H1 (cell line): ENCODE results near the gene KIR3DL3. TPM values are rescaled to one million over a fixed set of nuclear protein-coding genes. Genes with fewer than 3 reads are reported as not detected.
A peak's percentile ranks its signal among the peaks of the same experiment; 100 is the strongest.
"Not testable (repeated sequence)": the region's sequence is repeated elsewhere in the genome, so short reads cannot be mapped to it uniquely, and the experiment has no call there.

Experiments
- CTCF ChIA-PET: fragments of 300-600 bp; sonication (Branson Sonifier 250); formaldehyde crosslinking; loops from one replicate; lab custom pipeline; 2021; ENCODE audit not compliant: partially characterized antibody; lab: Charles Lee
- POLR2A ChIA-PET: fragments of 300-600 bp; sonication (Branson Sonifier 250); formaldehyde crosslinking; loops from one replicate; lab custom pipeline; 2021; ENCODE audit warnings: inconsistent platforms; ENCODE audit not compliant: partially characterized antibody; lab: Charles Lee
- DNase-seq, 2 experiments: peaks; one replicate each; pipeline versions ENCODE4 v3.0.0 to v3.0.0-alpha.2; 2010 to 2022; ENCODE audit warnings: low spot score in 2 of 2, low read depth in 1 of 2, mixed read lengths in 1 of 2
- FAIRE-seq: peaks from 2 replicates; lab custom pipeline; 2011; peaks lifted over from hg19 to GRCh38; lab: Jason Lieb, UNC
- H2AFZ ChIP-seq: 2 replicates; pipeline ENCODE4 v1.8.1; 2012; ENCODE audit warnings: low read length, inconsistent platforms
- H2AK5ac ChIP-seq: 2 replicates; pipeline ENCODE4 v1.6.1; 2013; ENCODE audit warnings: low read depth, low read length
- H2BK120ac ChIP-seq: replicated peaks from 2 replicates; pipeline ENCODE3; 2013; ENCODE audit warnings: low read depth, low read length, inconsistent platforms
- H2BK12ac ChIP-seq: 2 replicates; pipeline ENCODE4 v1.6.1; 2013; ENCODE audit warnings: low read depth, low read length
- H2BK15ac ChIP-seq: 2 replicates; pipeline ENCODE4 v1.6.1; 2013; ENCODE audit warnings: low read length
- H2BK20ac ChIP-seq: 2 replicates; pipeline ENCODE4 v1.6.1; 2013; ENCODE audit warnings: low read length
- H2BK5ac ChIP-seq: 2 replicates; pipeline ENCODE4 v1.6.1; 2013; ENCODE audit warnings: low read depth, low read length
- H3K14ac ChIP-seq: 2 replicates; pipeline ENCODE4 v1.6.1; 2013; ENCODE audit warnings: inconsistent platforms; ENCODE audit not compliant: insufficient read length
- H3K18ac ChIP-seq: 2 replicates; pipeline ENCODE4 v1.6.1; 2013; ENCODE audit warnings: low read length; ENCODE audit errors: extremely low read depth
- H3K23ac ChIP-seq: 2 replicates; pipeline ENCODE4 v1.6.1; 2013; ENCODE audit warnings: inconsistent platforms; ENCODE audit not compliant: insufficient read length
- H3K23me2 ChIP-seq: 2 replicates; pipeline ENCODE4 v1.6.1; 2013; ENCODE audit warnings: low read depth, low read length
- H3K27ac ChIP-seq: 2 replicates; pipeline ENCODE4 v1.6.1; 2011; ENCODE audit warnings: low read depth, low read length, inconsistent platforms
- H3K27me3 ChIP-seq, 4 experiments: replicated peaks in 1 of 4; 1 replicate in 1 of 4; 2 replicates in 3 of 4; pipeline versions ENCODE4 v1.6.1 to v1.8.1; 2011 to 2013; ENCODE audit warnings: low read length in 3 of 4, mild to moderate bottlenecking in 3 of 4, inconsistent platforms in 2 of 4, mixed read lengths in 2 of 4, moderate library complexity in 1 of 4; ENCODE audit not compliant: control insufficient read depth in 3 of 4, insufficient read depth in 3 of 4; ENCODE audit errors: extremely low read depth in 1 of 4
- H3K36me3 ChIP-seq, 4 experiments: 2 replicates each; pipeline versions ENCODE4 v1.6.1 to v1.8.1; 2011 to 2013; ENCODE audit warnings: mild to moderate bottlenecking in 4 of 4, low read length in 3 of 4, moderate library complexity in 2 of 4, control low read depth in 1 of 4, inconsistent platforms in 1 of 4; ENCODE audit not compliant: insufficient read depth in 4 of 4, control insufficient read depth in 2 of 4
- H3K4ac ChIP-seq: replicated peaks from 2 replicates; pipeline ENCODE3; 2013; ENCODE audit warnings: low read length, low read depth, mixed read lengths, inconsistent platforms; ENCODE audit not compliant: insufficient read length
- H3K4me1 ChIP-seq, 4 experiments: replicated peaks in 1 of 4; 1 replicate in 1 of 4; 2 replicates in 3 of 4; pipeline versions ENCODE4 v1.6.1 to v1.8.1; 2011 to 2013; ENCODE audit warnings: low read length in 3 of 4, inconsistent platforms in 2 of 4, mixed read lengths in 1 of 4; ENCODE audit not compliant: insufficient read depth in 4 of 4, control insufficient read depth in 3 of 4
- H3K4me2 ChIP-seq, 2 experiments: 2 replicates each; pipeline versions ENCODE4 v1.6.1 to v1.8.1; 2011 to 2013; ENCODE audit warnings: low read depth in 2 of 2, low read length in 2 of 2, control low read depth in 1 of 2, inconsistent platforms in 1 of 2, mild to moderate bottlenecking in 1 of 2; ENCODE audit not compliant: insufficient read depth in 1 of 2
- H3K4me3 ChIP-seq, 4 experiments: fragments of 200-600, 300-600 bp in 1 of 4; sonication (generic), shearing (Covaris generic), sonication (Bioruptor Twin) in 1 of 4; 2 replicates each; pipeline versions ENCODE4 v1.5.1 to v1.8.1; 2011 to 2016; ENCODE audit warnings: low read length in 4 of 4, low read depth in 3 of 4, control low read depth in 2 of 4, inconsistent platforms in 2 of 4, mild to moderate bottlenecking in 2 of 4, mixed read lengths in 1 of 4, moderate library complexity in 1 of 4; ENCODE audit not compliant: insufficient read depth in 2 of 4; ENCODE audit errors: extremely low read depth in 1 of 4
- H3K56ac ChIP-seq: replicated peaks from 2 replicates; pipeline ENCODE3; 2013; ENCODE audit warnings: low read depth, mild to moderate bottlenecking, mixed read lengths, low read length, inconsistent platforms; ENCODE audit not compliant: insufficient read length
- H3K79me1 ChIP-seq: 2 replicates; pipeline ENCODE4 v1.6.1; 2013; ENCODE audit warnings: low read depth, low read length, control low read depth
- H3K79me2 ChIP-seq, 2 experiments: 2 replicates each; pipeline versions ENCODE4 v1.6.1 to v1.8.1; 2012 to 2013; ENCODE audit warnings: low read length in 2 of 2, mild to moderate bottlenecking in 2 of 2, inconsistent platforms in 1 of 2; ENCODE audit not compliant: insufficient read depth in 2 of 2, control insufficient read depth in 1 of 2
- H3K9ac ChIP-seq, 4 experiments: replicated peaks in 1 of 4; 1 replicate in 1 of 4; 2 replicates in 3 of 4; pipeline versions ENCODE4 v1.6.1 to v1.8.1; 2011 to 2013; ENCODE audit warnings: low read depth in 3 of 4, low read length in 3 of 4, control low read depth in 2 of 4, mild to moderate bottlenecking in 2 of 4, moderate library complexity in 2 of 4, inconsistent platforms in 1 of 4; ENCODE audit errors: extremely low read depth in 1 of 4
- H3K9me3 ChIP-seq, 2 experiments: 2 replicates each; pipeline versions ENCODE4 v1.6.1 to v1.8.1; 2012 to 2013; ENCODE audit warnings: mild to moderate bottlenecking in 2 of 2, moderate library complexity in 2 of 2, control low read depth in 1 of 2, inconsistent platforms in 1 of 2, low read depth in 1 of 2, low read length in 1 of 2, mixed read lengths in 1 of 2; ENCODE audit not compliant: insufficient read depth in 2 of 2
- H4K20me1 ChIP-seq, 2 experiments: replicated peaks in 1 of 2; 2 replicates each; pipeline versions ENCODE3 to v1.8.1; 2011 to 2013; ENCODE audit warnings: inconsistent platforms in 2 of 2, low read length in 2 of 2, mild to moderate bottlenecking in 1 of 2; ENCODE audit not compliant: insufficient read depth in 2 of 2, control insufficient read depth in 1 of 2
- H4K5ac ChIP-seq: 2 replicates; pipeline ENCODE4 v1.6.1; 2013; ENCODE audit warnings: low read length, low read depth, mixed read lengths, inconsistent platforms; ENCODE audit not compliant: insufficient read length
- H4K8ac ChIP-seq: 2 replicates; pipeline ENCODE4 v1.8.0; 2013; ENCODE audit warnings: mild to moderate bottlenecking, moderate library complexity, low read length, inconsistent platforms; ENCODE audit not compliant: insufficient read depth; ENCODE audit errors: extremely low read depth
- H4K91ac ChIP-seq: replicated peaks from 2 replicates; pipeline ENCODE3; 2013; ENCODE audit warnings: low read length, mixed read lengths, inconsistent platforms; ENCODE audit not compliant: insufficient read length
- CTCF ChIP-seq, 3 experiments: IDR thresholded peaks; 1 replicate in 2 of 3; 2 replicates in 1 of 3; pipeline versions ENCODE4 v1.5.1 to v1.6.1; 2011; ENCODE audit warnings: low read length in 3 of 3, mild to moderate bottlenecking in 3 of 3, inconsistent platforms in 2 of 3, low read depth in 1 of 3, moderate library complexity in 1 of 3; ENCODE audit not compliant: insufficient read depth in 1 of 3; ENCODE audit errors: control extremely low read depth in 1 of 3
- RAD21 ChIP-seq, 2 experiments: IDR thresholded peaks in 1 of 2; conservative IDR thresholded peaks in 1 of 2; 2 replicates each; pipeline ENCODE4 v1.6.1; 2011; ENCODE audit warnings: low read depth in 2 of 2, low read length in 2 of 2, improper control_type of control experiment in 1 of 2, inconsistent platforms in 1 of 2, mild to moderate bottlenecking in 1 of 2, moderate library complexity in 1 of 2
- WGBS, 2 experiments: shearing (Covaris generic) in 1 of 2; methylation state at CpG; one replicate each; pipeline versions ENCODE4 v1.1.6 to v1.1.7; 2013 to 2015; ENCODE audit warnings: low lambda C conversion rate in 2 of 2, mixed read lengths in 2 of 2, inconsistent platforms in 1 of 2, low coverage in 1 of 2, missing lambda C conversion rate in 1 of 2; ENCODE audit not compliant: insufficient replicate concordance in 2 of 2, insufficient coverage in 1 of 2, insufficient read length in 1 of 2; ENCODE audit errors: extremely low coverage in 1 of 2, missing lambda C conversion rate in 1 of 2; 5-methylcytosine and 5-hydroxymethylcytosine counted together
- polyA plus RNA-seq, 7 experiments: library from polyadenylated mRNA; depleted of rRNA in 3 of 7; stranded (reverse) in 5 of 7; unstranded in 2 of 7; fragments of >200 nt in 5 of 7; fragments of 200-250 nt in 2 of 7; gene quantifications; 1 replicate in 5 of 7; 2 replicates in 1 of 7; 4 replicates in 1 of 7; pipeline versions ENCODE4 v1.2.1 to v1.2.3, GENCODE V29; 2011 to 2013; ENCODE audit warnings: missing spikeins in 2 of 7, mixed read lengths in 2 of 7
- total RNA-seq: library from RNA; stranded (reverse); fragmentation: NEBNext Ultra II Directional; extraction: Animal tissue kit (Norgen Biotek cat#: 25700); gene quantifications from 2 replicates; pipeline ENCODE4 v1.2.1, GENCODE V29; 2021

The KIR3DL3 gene
- total and polyA plus RNA-seq, 2 of the 8 experiments (the other 6 are each of a cell fraction or from before 2014, with no cell fraction given) = not detected

DNA sequence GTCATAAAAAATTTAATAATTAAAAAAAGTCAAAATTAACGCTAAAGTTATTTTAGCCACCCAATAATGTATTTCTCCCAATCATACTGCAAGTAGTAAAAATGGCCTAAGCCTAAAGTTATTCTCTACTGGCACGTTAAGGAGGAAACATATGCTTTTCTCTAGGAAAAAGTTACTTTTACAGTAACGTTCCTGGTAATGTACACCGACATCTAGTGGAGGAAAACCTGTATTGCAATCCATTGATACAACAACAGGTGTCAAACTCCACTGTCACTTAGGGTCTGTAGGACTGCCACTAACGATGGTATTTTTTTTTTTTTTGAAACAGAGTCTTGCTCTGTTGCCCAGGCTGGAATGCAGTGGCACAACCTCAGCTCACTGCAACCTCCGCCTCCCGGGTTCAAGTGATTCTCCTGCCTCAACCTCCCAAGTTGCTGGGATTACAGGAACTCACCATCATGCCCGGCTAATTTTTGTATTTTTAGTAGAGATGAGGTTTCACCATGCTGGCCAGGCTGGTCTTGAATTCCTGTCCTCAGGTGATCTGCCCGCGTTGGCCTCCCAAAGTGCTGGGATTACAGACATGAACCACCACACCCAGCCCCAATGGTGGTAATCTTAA is 47.9 kb upstream of the KIR3DL3 start:
- POLR2A ChIA-PET = not testable (repeated sequence)

More for the DNA sequence above, 47.9 kb upstream of the KIR3DL3 start:
- not testable (repeated sequence) for H3K4me1 ChIP-seq, FAIRE-seq, H2BK120ac ChIP-seq, H3K18ac ChIP-seq, H4K20me1 ChIP-seq, H2AFZ ChIP-seq, H3K23me2 ChIP-seq, H3K23ac ChIP-seq, H4K8ac ChIP-seq, H4K91ac ChIP-seq, H2AK5ac ChIP-seq, H3K4me3 ChIP-seq, H3K27me3 ChIP-seq, H3K79me1 ChIP-seq, H2BK5ac ChIP-seq, H2BK12ac ChIP-seq, H2BK20ac ChIP-seq, H4K5ac ChIP-seq, DNase-seq, H3K9ac ChIP-seq, H3K79me2 ChIP-seq, H3K27ac ChIP-seq, H3K36me3 ChIP-seq, H3K14ac ChIP-seq, H3K56ac ChIP-seq, H3K4me2 ChIP-seq, H3K4ac ChIP-seq, H2BK15ac ChIP-seq
- TF ChIP-seq RAD21 (IDR thresholded peaks at IDR 0.05 in 1 of 2, conservative IDR thresholded peaks at IDR 0.05 in 1 of 2; ENCODE audit: low read depth in 2 of 2, low read length in 2 of 2) (peak; percentile 47 to 51), CTCF (IDR thresholded peaks at IDR 0.05; ENCODE audit: control extremely low read depth in 1 of 3, insufficient read depth in 1 of 3, low read depth in 1 of 3, low read length in 3 of 3) (peak in 2 of 3 experiments; percentile 45 to 66; a peak in 2 of 4 replicates)
- CTCF ChIA-PET = interaction anchor here (1.4 to 4.2 kb wide), 2 partner anchors 12 to 24 kb away, joined by 4 to 16 read pairs; no protein-coding TSS in a partner anchor
- WGBS, 2 experiments = 29% methylated on average over 8 of the region's 10 CpGs; no CpG with 5 or more reads in 1 of the 2 experiments
- peaks cover 26 to 33% of the 10 kb centered on the region in 2 experiments for H3K9me3 ChIP-seq
